IMR-90 (cell line): Measurements from ENCODE around the gene ELP6. TPM values are rescaled to one million over a fixed set of nuclear protein-coding genes. Genes with fewer than 3 reads are reported as not detected.

Experiments used
- ATAC-seq: fragments of 200-7000 bp; cut with Tn5 transposase; 2 replicates; pipeline ENCODE4 v1.9.1; 2020; ENCODE audit warnings: low read depth, mild to moderate bottlenecking, moderate library complexity
- BruUV-seq: library from RNA; stranded (reverse); fragments of 400-500 nt; replicated peaks from 2 replicates; lab custom pipeline; 2021; lab: Mats Ljungman, UMichigan
- CTCF ChIA-PET: fragments of 300-600 bp; formaldehyde crosslinking; extraction: SDS; loops from one replicate; lab custom pipeline; 2021; ENCODE audit warnings: antibody characterized with exemption; lab: Yijun Ruan, JAX
- POLR2A ChIA-PET: fragments of 300-600 bp; sonication (Branson Sonifier 250); formaldehyde crosslinking; loops from one replicate; lab custom pipeline; 2022; ENCODE audit warnings: antibody characterized with exemption; ENCODE audit not compliant: unreplicated experiment; lab: Charles Lee
- DNase-seq: peaks from one replicate; pipeline ENCODE4 v3.0.0; 2013
- H2AFZ ChIP-seq: replicated peaks from 2 replicates; pipeline ENCODE3; 2013; ENCODE audit warnings: low read length, mild to moderate bottlenecking; ENCODE audit not compliant: poor library complexity
- H2AK5ac ChIP-seq: 2 replicates; pipeline ENCODE4 v1.6.1; 2013; ENCODE audit warnings: low read depth, low read length, inconsistent platforms
- H2AK9ac ChIP-seq: replicated peaks from 2 replicates; pipeline ENCODE3; 2013; ENCODE audit warnings: mild to moderate bottlenecking, low read depth, low read length, moderate library complexity; ENCODE audit not compliant: poor library complexity
- H2BK120ac ChIP-seq: 2 replicates; pipeline ENCODE4 v1.6.1; 2013; ENCODE audit warnings: low read depth, low read length, inconsistent platforms
- H2BK15ac ChIP-seq: 3 replicates; pipeline ENCODE4 v1.6.1; 2013; ENCODE audit warnings: low read depth, low read length, inconsistent platforms
- H2BK20ac ChIP-seq: 2 replicates; pipeline ENCODE4 v1.6.1; 2013; ENCODE audit warnings: low read depth, mild to moderate bottlenecking, inconsistent platforms, low read length, moderate library complexity
- H2BK5ac ChIP-seq: 2 replicates; pipeline ENCODE4 v1.6.1; 2013; ENCODE audit warnings: mild to moderate bottlenecking, low read depth, low read length, inconsistent platforms; ENCODE audit not compliant: poor library complexity, severe bottlenecking
- H3K14ac ChIP-seq: replicated peaks from 2 replicates; pipeline ENCODE4 v1.6.1; 2013; ENCODE audit warnings: low read depth, low read length, inconsistent platforms
- H3K18ac ChIP-seq: 2 replicates; pipeline ENCODE4 v1.6.1; 2013; ENCODE audit warnings: low read depth, low read length, control low read depth
- H3K23ac ChIP-seq: 2 replicates; pipeline ENCODE4 v1.6.1; 2013; ENCODE audit warnings: low read depth, low read length, inconsistent platforms
- H3K27ac ChIP-seq: 2 replicates; pipeline ENCODE4 v1.5.1; 2013; ENCODE audit warnings: mild to moderate bottlenecking, control low read depth, low read length; ENCODE audit not compliant: insufficient read depth
- H3K27me3 ChIP-seq: 2 replicates; pipeline ENCODE4 v1.6.1; 2013; ENCODE audit warnings: low read length; ENCODE audit not compliant: control insufficient read depth, insufficient read depth
- H3K36me3 ChIP-seq: 2 replicates; pipeline ENCODE4 v1.6.1; 2013; ENCODE audit warnings: low read length, mixed read lengths; ENCODE audit not compliant: control insufficient read depth, insufficient read depth
- H3K4ac ChIP-seq: 2 replicates; pipeline ENCODE4 v1.6.1; 2013; ENCODE audit warnings: low read depth, low read length, inconsistent platforms
- H3K4me1 ChIP-seq: 2 replicates; pipeline ENCODE4 v1.6.1; 2013; ENCODE audit warnings: low read length, mixed read lengths; ENCODE audit not compliant: control insufficient read depth, insufficient read depth
- H3K4me2 ChIP-seq: 2 replicates; pipeline ENCODE4 v1.6.1; 2013; ENCODE audit warnings: low read depth, mild to moderate bottlenecking, control low read depth, low read length, moderate library complexity
- H3K4me3 ChIP-seq: 2 replicates; pipeline ENCODE4 v1.5.1; 2013; ENCODE audit warnings: low read depth, mild to moderate bottlenecking, control low read depth, low read length, moderate library complexity; ENCODE audit not compliant: insufficient read depth
- H3K56ac ChIP-seq: 2 replicates; pipeline ENCODE4 v1.6.1; 2013; ENCODE audit warnings: low read length, inconsistent platforms; ENCODE audit not compliant: insufficient read depth; ENCODE audit errors: extremely low read depth
- H3K79me1 ChIP-seq, 2 experiments: 2 replicates each; pipeline ENCODE4 v1.6.1; 2013; ENCODE audit warnings: low read length in 2 of 2, inconsistent platforms in 1 of 2, low read depth in 1 of 2
- H3K9ac ChIP-seq: 2 replicates; pipeline ENCODE4 v1.6.1; 2013; ENCODE audit warnings: low read depth, low read length, control low read depth
- H3K9me1 ChIP-seq: 2 replicates; pipeline ENCODE4 v1.6.1; 2013; ENCODE audit warnings: low read length, inconsistent platforms; ENCODE audit not compliant: insufficient read depth
- H3K9me3 ChIP-seq: 2 replicates; pipeline ENCODE4 v1.6.1; 2013; ENCODE audit warnings: low read length; ENCODE audit not compliant: control insufficient read depth, insufficient read depth
- H4K20me1 ChIP-seq: 2 replicates; pipeline ENCODE4 v1.6.1; 2013; ENCODE audit warnings: low read length, inconsistent platforms; ENCODE audit not compliant: insufficient read depth
- H4K5ac ChIP-seq: 2 replicates; pipeline ENCODE4 v1.6.1; 2013; ENCODE audit warnings: mild to moderate bottlenecking, low read depth, low read length, control low read depth
- H4K8ac ChIP-seq, 2 experiments: 2 replicates each; pipeline ENCODE4 v1.6.1; 2013; ENCODE audit warnings: low read depth in 2 of 2, low read length in 2 of 2, control low read depth in 1 of 2, inconsistent platforms in 1 of 2
- H4K91ac ChIP-seq: 2 replicates; pipeline ENCODE4 v1.6.1; 2013; ENCODE audit warnings: low read depth, low read length, inconsistent platforms; ENCODE audit not compliant: insufficient read depth
- BHLHE40 ChIP-seq: fragments of 150-350 bp; IDR thresholded peaks from 2 replicates; pipeline ENCODE4 v1.6.1; 2016; ENCODE audit warnings: mild to moderate bottlenecking, low read depth, low read length
- CEBPB ChIP-seq: IDR thresholded peaks from 2 replicates; pipeline ENCODE4 v1.6.1; 2012; ENCODE audit warnings: low read depth, low read length, improper control_type of control experiment
- CHD1 ChIP-seq: IDR thresholded peaks from 2 replicates; pipeline ENCODE4 v1.6.1; 2012; ENCODE audit warnings: low read depth, low read length, improper control_type of control experiment
- FOS ChIP-seq: fragments of 150-350 bp; IDR thresholded peaks from 2 replicates; pipeline ENCODE4 v1.6.1; 2016; ENCODE audit warnings: low read depth, low read length
- MAFK ChIP-seq: IDR thresholded peaks from 2 replicates; pipeline ENCODE4 v1.6.1; 2012; ENCODE audit warnings: low read depth, low read length, improper control_type of control experiment
- MAZ ChIP-seq: IDR thresholded peaks from 2 replicates; pipeline ENCODE4 v1.6.1; 2012; ENCODE audit warnings: low read depth, mild to moderate bottlenecking, low read length, improper control_type of control experiment, moderate library complexity, borderline replicate concordance
- MXI1 ChIP-seq: IDR thresholded peaks from 2 replicates; pipeline ENCODE4 v1.6.1; 2012; ENCODE audit warnings: low read depth, mild to moderate bottlenecking, low read length, moderate library complexity, borderline replicate concordance
- NFE2L2 ChIP-seq: fragments of 150-350 bp; IDR thresholded peaks from 2 replicates; pipeline ENCODE4 v1.6.1; 2016; ENCODE audit warnings: low read depth, mild to moderate bottlenecking, low read length
- POLR2A ChIP-seq: IDR thresholded peaks from 2 replicates; pipeline ENCODE4 v1.6.1; 2012; ENCODE audit warnings: mild to moderate bottlenecking, low read depth, low read length
- RAD21 ChIP-seq: IDR thresholded peaks from 2 replicates; pipeline ENCODE4 v1.6.1; 2012; ENCODE audit warnings: low read length, improper control_type of control experiment
- RCOR1 ChIP-seq: IDR thresholded peaks from 2 replicates; pipeline ENCODE4 v1.6.1; 2012; ENCODE audit warnings: mild to moderate bottlenecking, low read length, improper control_type of control experiment; ENCODE audit not compliant: insufficient replicate concordance
- RFX5 ChIP-seq: IDR thresholded peaks from 2 replicates; pipeline ENCODE4 v1.8.0; 2012; ENCODE audit warnings: low read depth, mild to moderate bottlenecking, low read length, moderate library complexity
- SMC3 ChIP-seq: fragments of 150-350 bp; IDR thresholded peaks from 2 replicates; pipeline ENCODE4 v1.6.1; 2016; ENCODE audit warnings: low read depth, mild to moderate bottlenecking, antibody characterized with exemption, low read length, moderate library complexity
- WGBS, 2 experiments: methylation state at CpG; one replicate each; pipeline versions ENCODE4 v1.1.5 to v1.1.7; 2013; ENCODE audit warnings: missing lambda C conversion rate in 2 of 2; ENCODE audit not compliant: insufficient read length in 1 of 2; ENCODE audit errors: extremely low coverage in 2 of 2; 5-methylcytosine and 5-hydroxymethylcytosine counted together
- dilution Hi-C: fragments of 300-500 bp; cut with HindIII; formaldehyde crosslinking; loops from one replicate; pipeline ENCODE4 v1.14.3; 2018; ENCODE audit warnings: low sequenced_read_pairs; ENCODE audit not compliant: unreplicated experiment
- in situ Hi-C: fragments of 300-500 bp; cut with MboI; formaldehyde crosslinking; loops from 3 replicates; pipeline ENCODE4 v1.14.3; 2019; ENCODE audit warnings: low sequenced_read_pairs, inconsistent platforms, mixed read lengths
- intact Hi-C: fragments of 100-400 bp; cut with micrococcal nuclease; formaldehyde crosslinking; loops from 2 replicates; pipeline ENCODE4 v1.10.0; 2022
- polyA plus RNA-seq, 3 experiments: library from polyadenylated mRNA; depleted of rRNA; stranded (reverse); fragments of >200 nt; gene quantifications; 2 replicates each; pipeline ENCODE4 v1.2.3, GENCODE V29; 2012; ENCODE audit warnings: low replicate concordance in 1 of 3
- total RNA-seq: library from RNA; depleted of rRNA; stranded (reverse); fragments of >200 nt; gene quantifications from 2 replicates; pipeline ENCODE4 v1.2.3, GENCODE V29; 2012
- TF ChIP-seq, protein P1 (sequence below): fragments of 150-350 bp; IDR thresholded peaks from 2 replicates; pipeline ENCODE4 v1.6.1; 2016; ENCODE audit warnings: low read depth, mild to moderate bottlenecking, low read length, moderate library complexity, borderline replicate concordance
- TF ChIP-seq, protein P2 (sequence below): conservative IDR thresholded peaks from 2 replicates; pipeline ENCODE4 v1.5.1; 2012; ENCODE audit warnings: mild to moderate bottlenecking, low read depth, low read length, improper control_type of control experiment
- TF ChIP-seq, protein P3 (sequence below): fragments of 150-350 bp; IDR thresholded peaks from 2 replicates; pipeline ENCODE4 v1.6.1; 2017; ENCODE audit warnings: mild to moderate bottlenecking, antibody characterized with exemption, low read length, low read depth

The ELP6 gene
- total and polyA plus RNA-seq, 2 of the 4 experiments (the other 2 are of a cell fraction), result 31.4 to 44.9 TPM

DNA sequence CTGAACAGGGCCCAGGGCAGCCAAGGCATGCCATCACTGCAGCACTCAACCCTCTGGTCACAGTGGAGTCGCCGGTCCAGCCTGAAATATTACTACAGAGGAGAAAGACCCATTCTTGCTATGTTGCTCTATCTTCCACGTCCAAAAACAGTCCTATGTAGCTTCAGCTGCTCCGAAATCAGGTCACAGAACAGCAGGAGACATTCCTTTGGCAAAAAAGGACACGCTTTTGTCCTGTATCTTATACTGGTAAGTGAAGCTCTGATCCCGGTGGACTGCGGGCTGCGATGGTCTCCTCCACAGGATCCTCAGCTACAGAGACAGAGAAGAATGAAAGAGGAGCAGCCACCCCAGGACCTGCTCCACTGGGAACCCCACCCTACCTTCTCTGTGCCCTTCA is 17.6 kb downstream of the ELP6 start:
- intact Hi-C loops, result no loop called here

More for the DNA sequence above, 17.6 kb downstream of the ELP6 start:
- DNase-seq (no peak), ATAC-seq (no peak)
- Histone ChIP-seq H2BK20ac (no peak overlapping the region), H2BK120ac (no peak overlapping the region), H3K36me3 (peaks cover 35% of the 10 kb centered on the region), H3K79me1 (peaks cover 0 to 7% of the 10 kb centered on the region in 2 experiments; a peak in 2 of 4 replicates), H2BK15ac (no peak overlapping the region), H2AK5ac (no peak overlapping the region), H3K23ac (no peak overlapping the region), H4K91ac (no peak overlapping the region), H3K9ac (no peak overlapping the region), H2BK5ac (no peak overlapping the region), H3K18ac (no peak overlapping the region), H3K14ac (no peak overlapping the region), H3K4me3 (no peak overlapping the region), H3K4ac (no peak overlapping the region), H4K8ac (no peak overlapping the region), H4K20me1 (no peaks in the 10 kb centered on the region), H3K4me2 (no peak overlapping the region), H3K9me1 (peaks cover 5% of the 10 kb centered on the region; the same call in 1 of the 2 replicates), H3K27ac (no peak overlapping the region), H3K9me3 (no peaks in the 10 kb centered on the region), H3K56ac (no peak overlapping the region), H4K5ac (no peak overlapping the region), H3K27me3 (no peaks in the 10 kb centered on the region), H2AK9ac (no peak overlapping the region), H2AFZ (no peak overlapping the region), H3K4me1 (no peaks in the 10 kb centered on the region)
- BruUV-seq, result no TSS peak
- in situ Hi-C loops (no loop called here), dilution Hi-C loops (no loop called here)
- ChIA-PET CTCF (no interaction called here), POLR2A (no interaction called here)
- WGBS, 2 experiments, result no CpG with 5 or more reads among the region's 8 CpGs
- TF ChIP-seq MAZ (no peak), FOS (no peak), RFX5 (no peak), BHLHE40 (no peak), RCOR1 (no peak), CEBPB (no peak), MXI1 (no peak), POLR2A (no peak), SMC3 (no peak), RAD21 (no peak), CHD1 (no peak), NFE2L2 (no peak), MAFK (no peak)
- TF ChIP-seq, protein P1, sequence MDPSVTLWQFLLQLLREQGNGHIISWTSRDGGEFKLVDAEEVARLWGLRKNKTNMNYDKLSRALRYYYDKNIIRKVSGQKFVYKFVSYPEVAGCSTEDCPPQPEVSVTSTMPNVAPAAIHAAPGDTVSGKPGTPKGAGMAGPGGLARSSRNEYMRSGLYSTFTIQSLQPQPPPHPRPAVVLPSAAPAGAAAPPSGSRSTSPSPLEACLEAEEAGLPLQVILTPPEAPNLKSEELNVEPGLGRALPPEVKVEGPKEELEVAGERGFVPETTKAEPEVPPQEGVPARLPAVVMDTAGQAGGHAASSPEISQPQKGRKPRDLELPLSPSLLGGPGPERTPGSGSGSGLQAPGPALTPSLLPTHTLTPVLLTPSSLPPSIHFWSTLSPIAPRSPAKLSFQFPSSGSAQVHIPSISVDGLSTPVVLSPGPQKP, result no peak
- TF ChIP-seq, protein P2, sequence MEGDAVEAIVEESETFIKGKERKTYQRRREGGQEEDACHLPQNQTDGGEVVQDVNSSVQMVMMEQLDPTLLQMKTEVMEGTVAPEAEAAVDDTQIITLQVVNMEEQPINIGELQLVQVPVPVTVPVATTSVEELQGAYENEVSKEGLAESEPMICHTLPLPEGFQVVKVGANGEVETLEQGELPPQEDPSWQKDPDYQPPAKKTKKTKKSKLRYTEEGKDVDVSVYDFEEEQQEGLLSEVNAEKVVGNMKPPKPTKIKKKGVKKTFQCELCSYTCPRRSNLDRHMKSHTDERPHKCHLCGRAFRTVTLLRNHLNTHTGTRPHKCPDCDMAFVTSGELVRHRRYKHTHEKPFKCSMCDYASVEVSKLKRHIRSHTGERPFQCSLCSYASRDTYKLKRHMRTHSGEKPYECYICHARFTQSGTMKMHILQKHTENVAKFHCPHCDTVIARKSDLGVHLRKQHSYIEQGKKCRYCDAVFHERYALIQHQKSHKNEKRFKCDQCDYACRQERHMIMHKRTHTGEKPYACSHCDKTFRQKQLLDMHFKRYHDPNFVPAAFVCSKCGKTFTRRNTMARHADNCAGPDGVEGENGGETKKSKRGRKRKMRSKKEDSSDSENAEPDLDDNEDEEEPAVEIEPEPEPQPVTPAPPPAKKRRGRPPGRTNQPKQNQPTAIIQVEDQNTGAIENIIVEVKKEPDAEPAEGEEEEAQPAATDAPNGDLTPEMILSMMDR, result no peak
- TF ChIP-seq, protein P3, sequence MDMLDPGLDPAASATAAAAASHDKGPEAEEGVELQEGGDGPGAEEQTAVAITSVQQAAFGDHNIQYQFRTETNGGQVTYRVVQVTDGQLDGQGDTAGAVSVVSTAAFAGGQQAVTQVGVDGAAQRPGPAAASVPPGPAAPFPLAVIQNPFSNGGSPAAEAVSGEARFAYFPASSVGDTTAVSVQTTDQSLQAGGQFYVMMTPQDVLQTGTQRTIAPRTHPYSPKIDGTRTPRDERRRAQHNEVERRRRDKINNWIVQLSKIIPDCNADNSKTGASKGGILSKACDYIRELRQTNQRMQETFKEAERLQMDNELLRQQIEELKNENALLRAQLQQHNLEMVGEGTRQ, result no peak
